NCI-H2196 treated with DMSO at 0.1 percent for 48 hours (cell line): ENCODE data around the gene WNT7A.
"Not testable (repeated sequence)": the region's sequence is repeated elsewhere in the genome, so short reads cannot be mapped to it uniquely, and the experiment has no call there.

Experiments used
- DNase-seq: peaks from one replicate; lab custom pipeline; 2025; ENCODE audit not compliant: unreplicated experiment; lab: John Stamatoyannopoulos, UW

Gene WNT7A

GRCh38 chr3:13879946-13880810, at the start of gene WNT7A:
TSS of gene WNT7A (minus strand) at chr3:13880071. CDS start at chr3:13879816, 255 bp downstream.
- DNase-seq = no peak

- not testable (repeated sequence) for DNase-seq
These were observed 48.9 kb upstream of the WNT7A start for GRCh38 chr3:13928741-13929140.

- no peak for DNase-seq
These were observed 47.4 kb upstream of the WNT7A start for GRCh38 chr3:13927295-13927694.

- no peak for DNase-seq
These were observed 36.5 kb upstream of the WNT7A start for GRCh38 chr3:13916375-13916774.

- DNase-seq = no peak
These were observed 22.9 kb upstream of the WNT7A start for GRCh38 chr3:13902648-13903238.

GRCh38 chr3:13901935-13902584, 22.2 kb upstream of the WNT7A start:
- no peak for DNase-seq

- DNase-seq = no peak
These were observed 18.5 kb upstream of the WNT7A start for GRCh38 chr3:13898346-13898745.

- DNase-seq = no peak
These were observed 16.7 kb upstream of the WNT7A start for GRCh38 chr3:13896473-13897154.

GRCh38 chr3:13895155-13896105, 15.6 kb upstream of the WNT7A start:
- DNase-seq = no peak

- DNase-seq = no peak
These were observed 14.9 kb upstream of the WNT7A start for GRCh38 chr3:13894807-13895154.

GRCh38 chr3:13894096-13894806, 14.4 kb upstream of the WNT7A start:
- no peak for DNase-seq

GRCh38 chr3:13892304-13892703, 12.4 kb upstream of the WNT7A start:
- no peak for DNase-seq

- DNase-seq = no peak
These were observed 11.7 kb upstream of the WNT7A start for GRCh38 chr3:13891492-13892073.

GRCh38 chr3:13891017-13891392, 11.1 kb upstream of the WNT7A start:
- no peak for DNase-seq

GRCh38 chr3:13890377-13891016, 10.6 kb upstream of the WNT7A start:
- DNase-seq = no peak

- DNase-seq = no peak
These were observed 8.7 kb upstream of the WNT7A start for GRCh38 chr3:13888576-13888975.

- DNase-seq = no peak
These were observed 7.8 kb upstream of the WNT7A start for GRCh38 chr3:13887495-13888300.

GRCh38 chr3:13886593-13887129, 6.8 kb upstream of the WNT7A start:
- DNase-seq = no peak
